HS-27A (cell line): Measurements from ENCODE around the gene TBCB.

Experiments used
- DNase-seq: peaks from one replicate; pipeline ENCODE4 v3.0.0-alpha.2; 2012; ENCODE audit warnings: low read depth, missing footprints

TBCB gene

DNA sequence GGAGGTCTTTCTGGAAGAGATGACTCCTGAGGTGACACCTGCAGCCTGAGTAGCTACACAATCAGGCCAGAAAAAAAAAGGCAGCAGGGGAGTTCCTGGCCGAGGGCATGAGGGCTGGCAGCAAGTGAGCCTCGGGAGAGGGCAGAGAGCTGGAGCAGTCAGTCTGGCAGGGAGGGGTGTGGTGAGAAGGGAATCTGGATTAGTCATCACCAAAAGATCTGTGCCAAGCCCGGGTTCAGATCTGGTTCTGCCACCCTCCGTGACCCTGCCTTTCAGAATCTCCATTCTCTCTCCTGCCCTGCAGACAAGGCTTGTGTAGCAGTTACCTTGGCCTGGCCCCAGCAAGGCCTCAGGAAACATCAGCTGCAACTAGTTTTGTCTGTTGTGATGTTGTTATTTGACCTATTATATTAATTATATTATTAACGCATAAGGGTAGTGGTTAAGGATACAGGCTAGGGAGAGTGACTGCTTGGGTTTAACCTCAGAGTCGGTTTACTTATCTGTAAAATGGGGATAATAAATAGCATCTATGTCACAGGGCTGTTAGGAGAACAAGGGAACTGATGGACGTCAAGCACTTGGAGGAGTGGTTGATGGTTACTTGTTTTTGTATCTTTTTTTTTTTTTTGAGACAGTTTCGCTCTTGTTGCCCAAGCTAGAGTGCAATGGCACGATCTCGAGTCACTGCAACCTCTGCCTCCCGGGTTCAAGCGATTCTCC is 21.9 kb downstream of the TBCB start:
- peak; percentile 96 for DNase-seq

- no peak for DNase-seq
Measured at GRCh38 chr19:36139120-36139472, 23.8 kb downstream of the TBCB start.

GRCh38 chr19:36139473-36140303 is 24.4 kb downstream of the TBCB start, which contains the start of gene CAPNS1:
CAPNS1 (plus strand) TSS chr19:36140066; CDS start chr19:36141012, 946 bp downstream.
- peak; percentile 99 for DNase-seq

- peak; percentile 71 for DNase-seq
Measured at GRCh38 chr19:36140304-36141038, 25.2 kb downstream of the TBCB start.

DNA sequence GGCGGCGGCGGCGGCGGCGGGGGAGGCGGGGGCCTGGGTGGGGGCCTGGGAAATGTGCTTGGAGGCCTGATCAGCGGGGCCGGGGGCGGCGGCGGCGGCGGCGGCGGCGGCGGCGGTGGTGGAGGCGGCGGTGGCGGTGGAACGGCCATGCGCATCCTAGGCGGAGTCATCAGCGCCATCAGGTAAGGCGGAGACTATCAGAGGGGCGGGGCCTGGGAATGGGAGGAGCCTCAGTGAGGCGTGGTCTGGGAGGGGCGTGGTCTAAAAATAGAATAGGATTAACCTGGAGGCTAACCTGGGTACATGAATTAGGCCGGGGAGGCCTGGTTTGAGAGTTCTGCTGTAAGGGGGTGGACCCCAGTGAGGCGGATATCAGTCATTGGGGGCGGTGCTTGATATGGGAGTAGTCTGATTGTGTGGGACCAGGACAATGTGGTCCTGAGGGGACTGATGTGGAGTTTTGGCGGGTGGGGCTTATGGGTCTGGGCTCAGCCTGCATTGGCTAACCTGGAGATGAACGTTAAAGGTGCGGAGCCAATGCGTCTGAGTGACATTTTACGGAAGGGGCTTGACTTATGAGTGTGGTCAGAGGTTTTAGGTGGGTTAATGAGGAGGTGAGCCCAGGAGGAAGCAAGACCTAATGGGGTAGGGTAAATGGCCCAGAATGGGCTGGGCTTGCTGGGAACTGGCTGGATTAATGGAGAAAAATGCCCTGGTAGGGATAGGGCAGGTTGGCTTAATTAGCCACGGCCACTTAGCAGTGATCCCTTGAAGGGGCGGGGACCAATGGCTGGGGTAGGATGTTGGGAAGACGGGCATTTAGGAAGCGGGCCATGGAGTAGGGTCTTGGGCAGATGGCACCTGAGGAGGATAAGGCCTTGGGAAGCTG is 26.0 kb downstream of the TBCB start:
- DNase-seq: peak; percentile 87

GRCh38 chr19:36142046-36142445 is 26.8 kb downstream of the TBCB start:
- no peak for DNase-seq

GRCh38 chr19:36142496-36142895 is 27.2 kb downstream of the TBCB start:
- no peak for DNase-seq

GRCh38 chr19:36144624-36145023 is 29.4 kb downstream of the TBCB start:
- DNase-seq: no peak

- no peak for DNase-seq
Measured at GRCh38 chr19:36149673-36150406, 34.6 kb downstream of the TBCB start.

DNA sequence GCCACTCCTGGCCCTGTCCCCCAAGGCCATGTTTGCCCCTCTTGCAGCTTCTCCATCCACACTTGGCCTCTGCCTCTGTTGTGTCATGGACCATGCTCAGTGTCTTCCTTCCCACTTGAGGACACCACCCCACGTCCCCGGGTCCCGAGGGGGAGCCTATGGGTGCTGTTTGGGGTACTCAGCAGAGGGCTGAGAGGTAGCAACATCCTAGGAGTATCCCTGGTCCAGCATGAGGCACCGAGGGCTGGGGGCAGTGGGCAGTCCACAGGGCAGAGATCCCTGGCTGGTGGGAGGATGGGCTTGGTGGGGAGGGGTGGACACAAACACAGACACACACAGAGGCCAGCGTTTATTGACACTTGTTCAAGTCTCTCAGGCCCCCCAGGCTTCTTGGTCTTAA is 35.3 kb downstream of the TBCB start:
- no peak for DNase-seq

GRCh38 chr19:36151144-36152018 is 36.1 kb downstream of the TBCB start:
- no peak for DNase-seq

DNA sequence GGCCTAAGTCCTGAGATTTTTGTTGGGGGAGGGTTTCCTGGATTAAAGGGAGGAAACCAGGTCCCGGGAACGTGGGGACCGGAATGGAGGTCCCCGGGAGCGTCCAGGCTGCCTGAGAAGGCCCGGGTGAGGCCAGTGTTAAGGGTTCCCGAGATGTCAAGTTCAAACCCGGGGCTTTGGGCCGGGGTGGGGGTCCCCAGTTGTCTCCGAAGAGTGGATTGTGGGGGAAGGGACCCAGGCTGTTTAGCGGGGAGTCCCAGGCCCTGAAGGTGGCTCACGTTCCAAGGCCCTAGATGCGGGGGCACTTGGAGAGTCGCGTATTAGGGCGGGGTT is 36.7 kb downstream of the TBCB start:
- DNase-seq: no peak

- DNase-seq: no peak
Measured at GRCh38 chr19:36152352-36153091, 37.3 kb downstream of the TBCB start, which contains the start of gene COX7A1. COX7A1 (minus strand) TSS chr19:36152447; CDS start chr19:36152407, 40 bp downstream.

DNA sequence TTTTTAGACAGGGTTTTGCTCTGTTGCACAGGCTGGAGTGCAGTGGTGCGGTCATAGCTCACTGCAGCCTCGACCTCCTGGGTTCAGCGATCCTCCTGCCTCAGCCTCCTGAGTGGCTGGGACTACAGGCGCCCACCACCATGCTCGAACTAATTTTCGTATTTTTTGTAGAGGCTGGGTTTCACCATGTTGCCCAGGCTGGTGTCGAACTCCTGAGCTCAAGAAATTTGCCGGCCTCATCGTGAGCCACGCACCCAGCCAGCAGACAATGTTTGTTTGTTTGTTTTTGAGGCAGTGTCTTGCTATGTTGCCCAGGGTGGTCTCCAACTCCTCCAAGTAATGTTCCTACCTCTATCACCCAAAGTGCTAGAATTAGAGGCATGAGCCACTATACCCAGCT is 37.9 kb downstream of the TBCB start:
- no peak for DNase-seq

DNA sequence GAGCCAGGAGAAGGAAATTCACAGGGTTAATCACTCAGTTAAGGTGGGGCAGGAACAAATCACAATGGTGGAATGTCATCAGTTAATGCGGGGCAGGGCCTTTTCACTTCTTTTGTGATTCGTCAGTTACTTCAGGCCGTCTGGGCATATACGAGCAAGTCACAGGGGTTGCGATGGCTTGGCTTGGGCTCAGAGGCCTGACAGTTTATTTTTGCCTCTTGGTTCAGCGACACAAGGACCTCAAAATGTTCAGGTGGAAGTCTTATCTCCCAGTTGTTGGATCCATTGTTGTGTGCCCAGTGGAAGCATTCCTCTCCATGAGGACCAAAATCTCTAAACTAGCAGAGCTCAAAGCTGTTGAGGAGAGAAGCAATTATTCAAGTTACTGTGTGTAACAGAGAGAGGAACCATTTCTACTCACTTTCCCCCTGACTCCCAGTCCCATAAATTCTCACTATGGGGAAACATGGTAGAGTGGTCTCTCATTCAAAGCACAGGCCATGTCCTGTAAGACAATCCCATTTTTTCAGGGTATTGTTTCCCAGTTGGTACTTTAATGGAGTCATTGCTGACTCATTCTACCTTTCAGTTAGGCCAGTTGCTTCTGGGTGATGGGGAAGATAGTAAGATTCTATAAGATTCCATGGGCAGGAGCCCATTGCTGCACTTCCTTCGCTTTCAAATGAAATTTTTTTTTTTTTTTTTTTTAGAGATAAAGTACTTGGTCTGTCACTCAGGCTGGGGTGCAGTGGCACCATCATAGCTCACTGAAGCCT is 45.7 kb downstream of the TBCB start:
- no peak for DNase-seq

DNA sequence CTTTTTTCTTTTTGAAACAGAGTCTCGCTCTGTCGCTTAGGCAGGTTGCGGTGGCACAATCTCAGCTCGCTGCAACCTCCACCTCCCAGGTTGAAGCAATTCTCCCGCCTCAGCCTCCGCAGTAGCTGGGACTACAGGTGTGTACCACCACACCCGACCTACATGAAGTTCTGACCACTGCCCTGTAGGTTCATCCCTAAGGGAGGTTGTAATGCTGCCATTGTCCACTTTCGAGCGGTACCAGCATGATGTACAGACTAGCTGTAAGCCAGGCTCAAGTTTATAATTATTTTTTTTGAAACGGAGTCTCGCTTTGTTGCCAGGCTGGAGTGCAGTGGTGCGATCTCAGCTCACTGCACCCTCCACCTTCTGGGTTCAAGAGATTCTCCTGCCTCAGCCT is 48.5 kb downstream of the TBCB start:
- DNase-seq: no peak

DNA sequence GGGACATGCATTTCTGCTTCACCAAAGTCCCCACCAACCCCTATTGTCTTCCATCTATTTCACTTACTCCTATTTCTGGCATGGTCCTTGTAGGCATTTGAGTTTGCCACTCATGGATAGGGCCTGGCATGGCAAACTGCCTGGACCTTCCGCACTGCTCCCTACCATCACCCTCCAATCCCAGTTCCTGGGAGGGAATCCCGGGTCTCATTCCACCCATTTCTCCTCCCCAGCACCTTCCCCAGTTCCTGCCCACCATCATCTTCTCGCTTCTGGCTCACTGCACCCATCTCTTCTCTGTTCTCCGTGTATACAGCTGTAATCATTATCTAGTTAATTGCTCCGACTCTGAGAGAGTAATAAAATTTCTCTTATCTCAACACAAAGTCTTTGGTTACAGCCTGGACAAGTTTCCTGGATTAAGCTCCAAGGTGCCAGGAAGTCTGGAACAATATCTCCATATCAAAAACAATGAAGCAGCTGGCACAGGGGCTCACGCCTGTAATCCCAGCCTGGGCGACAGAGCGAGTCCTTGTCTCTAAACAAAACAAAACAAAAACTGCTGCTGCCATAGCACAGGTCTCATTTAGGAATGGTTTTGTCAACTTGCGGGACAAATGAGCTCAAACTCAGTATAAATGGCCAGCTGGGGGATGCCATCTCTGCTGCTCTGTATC is 54.0 kb downstream of the TBCB start:
- no peak for DNase-seq

GRCh38 chr19:36172852-36173251 is 57.6 kb downstream of the TBCB start:
- no peak for DNase-seq
